ENCODE measurements around the gene DEFB113. TPM values are rescaled to one million over a fixed set of nuclear protein-coding genes. Genes with fewer than 3 reads are reported as not detected.
"Not testable (repeated sequence)": the region's sequence is repeated elsewhere in the genome, so short reads cannot be mapped to it uniquely, and the experiment has no call there.

DEFB113 gene
- total RNA-seq, 1 donor from 2014 or later = not detected

DNA sequence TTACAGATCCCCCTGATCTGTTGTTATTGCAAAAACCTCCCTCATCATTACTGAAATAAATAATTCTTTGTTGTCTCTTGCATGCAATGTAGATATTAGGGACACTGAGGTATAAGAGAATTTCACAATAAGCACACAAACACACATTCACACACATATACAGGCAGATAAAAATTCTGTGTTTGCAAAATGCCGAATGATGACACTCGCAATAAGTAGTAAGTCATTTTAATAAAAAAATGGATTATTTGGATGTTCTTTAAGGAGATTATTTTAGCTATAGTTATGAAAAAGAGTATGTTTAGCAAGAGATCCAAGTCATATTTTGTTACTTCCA lies 19.0 kb downstream of the DEFB113 start:
- no peaks in the 10 kb centered on the region for H3K27me3 ChIP-seq
- intact Hi-C loops (cut with DNase I) = no loop called here
- H3K27ac ChIP-seq = no peak overlapping the region
- H3K36me3 ChIP-seq = no peaks in the 10 kb centered on the region
- H3K9me3 ChIP-seq = no peaks in the 10 kb centered on the region
- TF ChIP-seq, protein P1, sequence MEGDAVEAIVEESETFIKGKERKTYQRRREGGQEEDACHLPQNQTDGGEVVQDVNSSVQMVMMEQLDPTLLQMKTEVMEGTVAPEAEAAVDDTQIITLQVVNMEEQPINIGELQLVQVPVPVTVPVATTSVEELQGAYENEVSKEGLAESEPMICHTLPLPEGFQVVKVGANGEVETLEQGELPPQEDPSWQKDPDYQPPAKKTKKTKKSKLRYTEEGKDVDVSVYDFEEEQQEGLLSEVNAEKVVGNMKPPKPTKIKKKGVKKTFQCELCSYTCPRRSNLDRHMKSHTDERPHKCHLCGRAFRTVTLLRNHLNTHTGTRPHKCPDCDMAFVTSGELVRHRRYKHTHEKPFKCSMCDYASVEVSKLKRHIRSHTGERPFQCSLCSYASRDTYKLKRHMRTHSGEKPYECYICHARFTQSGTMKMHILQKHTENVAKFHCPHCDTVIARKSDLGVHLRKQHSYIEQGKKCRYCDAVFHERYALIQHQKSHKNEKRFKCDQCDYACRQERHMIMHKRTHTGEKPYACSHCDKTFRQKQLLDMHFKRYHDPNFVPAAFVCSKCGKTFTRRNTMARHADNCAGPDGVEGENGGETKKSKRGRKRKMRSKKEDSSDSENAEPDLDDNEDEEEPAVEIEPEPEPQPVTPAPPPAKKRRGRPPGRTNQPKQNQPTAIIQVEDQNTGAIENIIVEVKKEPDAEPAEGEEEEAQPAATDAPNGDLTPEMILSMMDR (IDR thresholded peaks at IDR 0.05) = no peak
- no peak for DNase-seq (ENCODE audit: low spot score in 2 of 2)
- H3K4me3 ChIP-seq = no peak overlapping the region
- H3K4me1 ChIP-seq = no peaks in the 10 kb centered on the region

GRCh38 chr6:49949062-49949461 lies 20.4 kb downstream of the DEFB113 start:
- H3K36me3 ChIP-seq = no peaks in the 10 kb centered on the region
- no peaks in the 10 kb centered on the region for H3K4me1 ChIP-seq
- TF ChIP-seq, protein P1 (IDR thresholded peaks at IDR 0.05) = no peak
- intact Hi-C loops (cut with DNase I) = no loop called here
- no peak for DNase-seq (ENCODE audit: low spot score in 2 of 2)
- H3K27me3 ChIP-seq = no peaks in the 10 kb centered on the region
- no peaks in the 10 kb centered on the region for H3K9me3 ChIP-seq
- H3K27ac ChIP-seq = no peak overlapping the region
- no peak overlapping the region for H3K4me3 ChIP-seq

DNA sequence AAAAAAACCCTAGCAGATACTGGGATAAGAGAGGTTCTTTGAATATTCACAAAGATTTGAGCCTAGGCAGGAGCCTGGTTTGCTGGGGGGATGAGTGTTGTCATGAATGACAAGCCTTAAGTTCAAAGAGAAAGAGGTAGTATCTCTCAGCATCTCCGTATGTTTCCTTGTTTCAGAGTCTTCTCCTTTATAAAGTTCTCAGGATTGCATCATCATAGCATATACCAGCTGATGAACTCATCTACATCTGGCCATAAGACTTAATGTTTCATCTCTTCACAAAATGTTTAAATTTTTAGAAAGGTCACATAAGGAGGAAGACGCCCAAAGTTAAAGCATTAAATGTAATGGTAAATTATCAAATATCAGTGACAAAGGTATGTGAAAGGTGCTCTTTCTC lies 22.6 kb downstream of the DEFB113 start:
- H3K9me3 ChIP-seq = no peaks in the 10 kb centered on the region
- no peaks in the 10 kb centered on the region for H3K4me1 ChIP-seq
- no peak overlapping the region for H3K27ac ChIP-seq
- TF ChIP-seq, protein P1 (IDR thresholded peaks at IDR 0.05) = no peak
- H3K27me3 ChIP-seq = no peaks in the 10 kb centered on the region
- H3K4me3 ChIP-seq = no peak overlapping the region
- H3K36me3 ChIP-seq = no peaks in the 10 kb centered on the region
- no peak for DNase-seq (ENCODE audit: low spot score in 2 of 2)
- intact Hi-C loops (cut with DNase I) = no loop called here

DNA sequence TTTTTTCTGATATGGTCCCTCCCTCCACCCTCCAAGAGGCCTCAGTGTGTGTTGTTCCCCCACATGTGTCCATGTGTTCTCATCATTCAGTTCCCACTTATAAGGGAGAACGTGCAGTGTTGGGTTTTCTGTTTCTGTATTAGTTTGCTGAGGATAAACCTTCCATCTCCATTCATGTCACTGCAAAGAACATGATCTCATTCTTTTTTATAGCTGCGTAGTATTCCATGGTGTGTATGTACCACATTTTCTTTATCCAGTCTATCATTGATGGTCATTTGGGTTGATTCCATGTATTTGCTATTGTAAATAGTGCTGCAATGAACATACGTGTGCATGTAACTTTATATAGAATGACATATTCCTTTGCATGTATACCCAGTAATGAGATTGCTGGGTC lies 25.4 kb downstream of the DEFB113 start:
- H3K27ac ChIP-seq; H3K9me3 ChIP-seq; H3K27me3 ChIP-seq; H3K4me3 ChIP-seq; DNase-seq (ENCODE audit: low spot score in 2 of 2); H3K4me1 ChIP-seq; intact Hi-C loops (cut with DNase I); H3K36me3 ChIP-seq: not testable (repeated sequence)

DNA sequence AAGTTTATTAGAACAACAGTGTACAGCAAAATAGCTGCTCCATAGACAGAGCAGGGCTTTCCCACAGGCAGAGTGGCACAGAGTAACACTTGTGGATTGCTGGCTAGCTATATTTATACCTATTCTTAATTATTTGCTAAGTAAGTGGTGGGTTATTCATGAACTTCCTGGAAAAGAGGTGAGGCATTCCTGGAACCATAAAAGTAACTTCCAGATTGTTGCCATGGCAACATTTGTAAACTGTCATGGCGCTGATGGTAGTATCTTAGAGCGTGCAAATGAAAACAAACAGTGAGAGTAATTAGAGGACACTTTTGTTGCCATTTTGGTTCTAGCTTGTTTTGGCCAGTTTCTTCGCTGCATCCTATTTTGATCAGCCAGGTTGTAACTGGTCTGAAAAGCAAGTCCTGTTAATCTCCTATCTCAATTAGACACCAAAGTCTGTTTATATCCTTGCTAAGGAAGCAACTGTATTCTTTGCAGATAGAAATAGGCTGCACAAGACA lies 29.4 kb downstream of the DEFB113 start:
- intact Hi-C loops (cut with DNase I) = no loop called here
- no peak for DNase-seq (ENCODE audit: low spot score in 2 of 2)
- H3K4me1 ChIP-seq = no peaks in the 10 kb centered on the region
- no peak overlapping the region for H3K4me3 ChIP-seq
- no peaks in the 10 kb centered on the region for H3K9me3 ChIP-seq
- H3K27ac ChIP-seq = no peak overlapping the region
- no peaks in the 10 kb centered on the region for H3K36me3 ChIP-seq
- no peaks in the 10 kb centered on the region for H3K27me3 ChIP-seq
- TF ChIP-seq, protein P1 (IDR thresholded peaks at IDR 0.05) = no peak

GRCh38 chr6:49937811-49938210 lies 31.6 kb downstream of the DEFB113 start:
- no peaks in the 10 kb centered on the region for H3K4me1 ChIP-seq
- TF ChIP-seq, protein P1 (IDR thresholded peaks at IDR 0.05) = no peak
- no peaks in the 10 kb centered on the region for H3K9me3 ChIP-seq
- no peaks in the 10 kb centered on the region for H3K36me3 ChIP-seq
- no peaks in the 10 kb centered on the region for H3K27me3 ChIP-seq
- H3K27ac ChIP-seq = no peak overlapping the region
- DNase-seq (ENCODE audit: low spot score in 2 of 2) = no peak
- intact Hi-C loops (cut with DNase I) = no loop called here
- H3K4me3 ChIP-seq = no peak overlapping the region

Data from ascending aorta (tissue), 2 donors.